DND-41 (cell line): ENCODE data around the gene PSAP.

ENCODE experiments used
- ATAC-seq: fragments of 200-7000 bp; cut with Tn5 transposase; 3 replicates; pipeline ENCODE4 v1.9.1; 2021; ENCODE audit warnings: low read depth; ENCODE audit not compliant: insufficient read depth
- DNase-seq: peaks from one replicate; pipeline ENCODE4 v3.0.0-alpha.2; 2020
- H2AFZ ChIP-seq: 2 replicates; pipeline ENCODE4 v1.6.0; 2012; ENCODE audit warnings: low read depth, low read length
- H3K27ac ChIP-seq: 2 replicates; pipeline ENCODE4 v1.5.1; 2012; ENCODE audit warnings: low read length, inconsistent platforms
- H3K27me3 ChIP-seq: fragments of 200-600 bp; sonication (generic); 2 replicates; pipeline ENCODE4 v1.6.0; 2012; ENCODE audit warnings: low read length, mild to moderate bottlenecking, inconsistent platforms; ENCODE audit not compliant: insufficient read depth, poor library complexity
- H3K36me3 ChIP-seq: 2 replicates; pipeline ENCODE4 v1.5.1; 2012; ENCODE audit warnings: low read length, inconsistent platforms; ENCODE audit not compliant: insufficient read depth
- H3K4me1 ChIP-seq: 2 replicates; pipeline ENCODE4 v1.5.1; 2012; ENCODE audit warnings: mild to moderate bottlenecking, low read length; ENCODE audit not compliant: insufficient read depth
- H3K4me2 ChIP-seq: 2 replicates; pipeline ENCODE4 v1.6.0; 2012; ENCODE audit warnings: mild to moderate bottlenecking, moderate library complexity, low read length, inconsistent platforms; ENCODE audit not compliant: insufficient read depth
- H3K4me3 ChIP-seq, 2 experiments: fragments of 200-600 bp in 1 of 2; shearing (Covaris generic) in 1 of 2; 2 replicates each; pipeline ENCODE4 v1.5.1; 2012 to 2016; ENCODE audit warnings: inconsistent platforms in 2 of 2, low read length in 2 of 2, mild to moderate bottlenecking in 2 of 2, low read depth in 1 of 2, moderate library complexity in 1 of 2
- H3K79me2 ChIP-seq: 2 replicates; pipeline ENCODE4 v1.6.0; 2012; ENCODE audit warnings: low read length, inconsistent platforms; ENCODE audit not compliant: insufficient read depth
- H3K9ac ChIP-seq: 2 replicates; pipeline ENCODE4 v1.6.0; 2012; ENCODE audit warnings: low read depth, mild to moderate bottlenecking, inconsistent platforms, low read length, moderate library complexity
- H3K9me3 ChIP-seq: 2 replicates; pipeline ENCODE4 v1.5.1; 2012; ENCODE audit warnings: low read length, moderate library complexity, mild to moderate bottlenecking, inconsistent platforms; ENCODE audit not compliant: insufficient read depth, severe bottlenecking
- H4K20me1 ChIP-seq: 2 replicates; pipeline ENCODE4 v1.6.0; 2012; ENCODE audit warnings: low read length; ENCODE audit not compliant: insufficient read depth
- EZH2 ChIP-seq: IDR thresholded peaks from 3 replicates; pipeline ENCODE4 v1.6.1; 2012; ENCODE audit warnings: borderline replicate concordance, low read depth, mild to moderate bottlenecking, moderate library complexity, low read length, inconsistent platforms; ENCODE audit not compliant: severe bottlenecking
- TF ChIP-seq, protein P1 (sequence below): IDR thresholded peaks from 2 replicates; pipeline ENCODE4 v1.5.1; 2012; ENCODE audit warnings: borderline replicate concordance, low read length, moderate library complexity, mild to moderate bottlenecking; ENCODE audit not compliant: poor library complexity, severe bottlenecking; ENCODE audit errors: extremely low read depth

The PSAP gene

GRCh38 chr10:71842856-71843686 is 8.0 kb downstream of the PSAP start:
- H3K4me3 ChIP-seq, result no peak overlapping the region
- H3K79me2 ChIP-seq, result peaks cover 100% of the 10 kb centered on the region
- peaks cover 30% of the 10 kb centered on the region for H3K36me3 ChIP-seq
- H3K9ac ChIP-seq, result no peak overlapping the region
- TF ChIP-seq EZH2, result no peak
- TF ChIP-seq, protein P1, sequence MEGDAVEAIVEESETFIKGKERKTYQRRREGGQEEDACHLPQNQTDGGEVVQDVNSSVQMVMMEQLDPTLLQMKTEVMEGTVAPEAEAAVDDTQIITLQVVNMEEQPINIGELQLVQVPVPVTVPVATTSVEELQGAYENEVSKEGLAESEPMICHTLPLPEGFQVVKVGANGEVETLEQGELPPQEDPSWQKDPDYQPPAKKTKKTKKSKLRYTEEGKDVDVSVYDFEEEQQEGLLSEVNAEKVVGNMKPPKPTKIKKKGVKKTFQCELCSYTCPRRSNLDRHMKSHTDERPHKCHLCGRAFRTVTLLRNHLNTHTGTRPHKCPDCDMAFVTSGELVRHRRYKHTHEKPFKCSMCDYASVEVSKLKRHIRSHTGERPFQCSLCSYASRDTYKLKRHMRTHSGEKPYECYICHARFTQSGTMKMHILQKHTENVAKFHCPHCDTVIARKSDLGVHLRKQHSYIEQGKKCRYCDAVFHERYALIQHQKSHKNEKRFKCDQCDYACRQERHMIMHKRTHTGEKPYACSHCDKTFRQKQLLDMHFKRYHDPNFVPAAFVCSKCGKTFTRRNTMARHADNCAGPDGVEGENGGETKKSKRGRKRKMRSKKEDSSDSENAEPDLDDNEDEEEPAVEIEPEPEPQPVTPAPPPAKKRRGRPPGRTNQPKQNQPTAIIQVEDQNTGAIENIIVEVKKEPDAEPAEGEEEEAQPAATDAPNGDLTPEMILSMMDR, result no peak
- H3K27me3 ChIP-seq, result no peaks in the 10 kb centered on the region
- H4K20me1 ChIP-seq, result peaks cover 93% of the 10 kb centered on the region
- H3K4me1 ChIP-seq, result peaks cover 81% of the 10 kb centered on the region
- H3K4me2 ChIP-seq, result peak overlapping the region; percentile 77; the same call in 1 of the 2 replicates
- H3K9me3 ChIP-seq, result no peaks in the 10 kb centered on the region
- DNase-seq, result no peak
- no peak overlapping the region for H2AFZ ChIP-seq
- H3K27ac ChIP-seq, result peak overlapping the region; percentile 4
- ATAC-seq, result no peak

- H3K4me1 ChIP-seq, result peaks cover 81% of the 10 kb centered on the region
- no peak for DNase-seq
- H3K27ac ChIP-seq, result no peak overlapping the region
- H2AFZ ChIP-seq, result no peak overlapping the region
- no peak overlapping the region for H3K4me3 ChIP-seq
- H4K20me1 ChIP-seq, result peaks cover 93% of the 10 kb centered on the region
- H3K36me3 ChIP-seq, result peaks cover 32% of the 10 kb centered on the region
- no peaks in the 10 kb centered on the region for H3K27me3 ChIP-seq
- TF ChIP-seq, protein P1, result no peak
- TF ChIP-seq EZH2, result no peak
- no peak overlapping the region for H3K9ac ChIP-seq
- H3K4me2 ChIP-seq, result peak overlapping the region; percentile 53; the same call in 1 of the 2 replicates
- no peaks in the 10 kb centered on the region for H3K9me3 ChIP-seq
- H3K79me2 ChIP-seq, result peaks cover 100% of the 10 kb centered on the region
- no peak for ATAC-seq
Measured at GRCh38 chr10:71842422-71842821, 8.6 kb downstream of the PSAP start.

GRCh38 chr10:71840958-71841335 is 10.1 kb downstream of the PSAP start:
- DNase-seq, result no peak
- H3K27me3 ChIP-seq, result no peaks in the 10 kb centered on the region
- H3K4me3 ChIP-seq, result no peak overlapping the region
- TF ChIP-seq, protein P1, result no peak
- TF ChIP-seq EZH2, result no peak
- peaks cover 78% of the 10 kb centered on the region for H3K4me1 ChIP-seq
- H3K79me2 ChIP-seq, result peaks cover 100% of the 10 kb centered on the region
- peaks cover 96% of the 10 kb centered on the region for H4K20me1 ChIP-seq
- H2AFZ ChIP-seq, result no peak overlapping the region
- ATAC-seq, result no peak
- H3K4me2 ChIP-seq, result no peak overlapping the region
- H3K36me3 ChIP-seq, result peaks cover 45% of the 10 kb centered on the region
- no peak overlapping the region for H3K27ac ChIP-seq
- H3K9ac ChIP-seq, result no peak overlapping the region
- no peaks in the 10 kb centered on the region for H3K9me3 ChIP-seq
